ENCODE data around the gene NRXN2.

- TF ChIP-seq YY1 (IDR thresholded peaks at IDR 0.05) (no peak), RAD21 (IDR thresholded peaks at IDR 0.05) (no peak), CTCF (IDR thresholded peaks at IDR 0.05; ENCODE audit: low read depth, low read length, missing input control) (no peak), REST (IDR thresholded peaks at IDR 0.05) (no peak)
Measured at GRCh38 chr11:64687204-64687603, 35.8 kb downstream of the NRXN2 start.

Measured in liver (tissue), 3 donors.